ENCODE data around the gene CHRM5.

CHRM5 gene

GRCh38 chr15:34101366-34102174 is 133.3 kb downstream of the CHRM5 start, which contains the start of the genes EMC7 and PGBD4:
EMC7 (minus strand) TSS chr15:34101862; CDS start chr15:34101839, 23 bp downstream.
PGBD4 (plus strand) TSS chr15:34102083; CDS start chr15:34102532, 449 bp downstream.
- peak; percentile 98 for DNase-seq (ENCODE audit: low spot score)

- DNase-seq (ENCODE audit: low spot score) = no peak
These were observed 134.1 kb downstream of the CHRM5 start for GRCh38 chr15:34102175-34102925.

GRCh38 chr15:34106423-34106822 is 138.1 kb downstream of the CHRM5 start:
- no peak for DNase-seq (ENCODE audit: low spot score)

GRCh38 chr15:34107315-34107714 is 139.0 kb downstream of the CHRM5 start:
- DNase-seq (ENCODE audit: low spot score) = no peak

- DNase-seq (ENCODE audit: low spot score) = peak; percentile 36
These were observed 141.7 kb downstream of the CHRM5 start for GRCh38 chr15:34109797-34110663.

DNA sequence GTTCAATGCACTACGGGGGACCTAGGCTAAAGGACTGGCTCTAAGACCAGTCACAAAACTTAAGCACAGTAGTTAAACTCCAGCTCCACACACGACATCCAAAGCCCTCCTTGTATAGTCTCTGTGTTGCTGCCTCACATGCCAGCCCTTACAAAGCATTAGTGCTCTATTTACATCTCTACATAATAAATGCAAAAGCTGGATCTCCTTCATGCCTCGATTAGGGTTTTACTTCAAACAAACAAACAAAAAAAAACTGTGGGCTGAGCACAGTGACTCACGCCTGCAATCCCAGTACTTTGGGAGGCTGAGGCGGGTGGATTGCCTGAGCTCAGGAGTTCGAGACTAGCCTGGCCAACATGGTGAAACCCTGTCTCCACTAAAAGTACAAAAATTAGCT is 143.2 kb downstream of the CHRM5 start:
- DNase-seq (ENCODE audit: low spot score) = no peak

DNA sequence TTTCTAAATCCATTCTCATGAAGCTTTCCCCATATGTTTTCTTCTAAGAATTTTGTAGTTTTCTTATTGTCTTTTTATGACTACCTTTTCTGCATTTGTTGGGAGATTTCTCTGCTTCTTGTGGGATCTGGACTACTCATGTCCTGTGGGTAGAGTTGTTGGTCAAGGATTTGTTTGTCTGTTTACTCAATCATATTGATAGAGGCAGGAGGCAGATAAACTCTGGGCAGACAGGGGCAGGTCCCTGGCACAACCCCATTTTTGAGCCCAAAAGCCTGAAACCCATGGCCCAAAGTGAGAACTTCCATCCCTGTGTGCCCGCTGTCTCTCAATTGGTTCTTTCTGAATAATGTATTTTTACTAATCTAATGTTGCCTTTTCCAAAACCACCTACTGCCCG is 145.9 kb downstream of the CHRM5 start:
- DNase-seq (ENCODE audit: low spot score) = no peak

GRCh38 chr15:34114739-34115138 is 146.4 kb downstream of the CHRM5 start:
- DNase-seq (ENCODE audit: low spot score) = no peak

DNA sequence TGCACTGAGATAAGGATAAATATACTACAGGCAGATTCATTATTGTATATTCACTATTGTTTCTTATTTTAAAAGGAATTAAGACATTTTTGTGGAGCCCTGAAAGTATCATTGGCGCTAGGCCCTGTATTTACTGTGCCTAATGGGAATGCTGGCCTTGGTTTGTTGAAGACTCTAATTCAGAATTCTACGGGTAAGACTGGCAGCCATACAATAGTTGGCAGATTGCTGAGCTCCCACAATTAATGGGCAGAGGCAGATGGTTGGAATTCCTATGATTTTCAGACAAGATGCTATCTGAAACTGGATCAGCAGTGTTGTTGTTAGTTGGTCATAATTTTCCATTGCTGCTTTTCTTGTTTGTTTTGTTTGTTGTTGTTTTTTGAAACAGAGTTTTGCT is 148.3 kb downstream of the CHRM5 start:
- peak; percentile 9 for DNase-seq (ENCODE audit: low spot score)
